Measurements from ENCODE around the gene TNFRSF1B.

DNA sequence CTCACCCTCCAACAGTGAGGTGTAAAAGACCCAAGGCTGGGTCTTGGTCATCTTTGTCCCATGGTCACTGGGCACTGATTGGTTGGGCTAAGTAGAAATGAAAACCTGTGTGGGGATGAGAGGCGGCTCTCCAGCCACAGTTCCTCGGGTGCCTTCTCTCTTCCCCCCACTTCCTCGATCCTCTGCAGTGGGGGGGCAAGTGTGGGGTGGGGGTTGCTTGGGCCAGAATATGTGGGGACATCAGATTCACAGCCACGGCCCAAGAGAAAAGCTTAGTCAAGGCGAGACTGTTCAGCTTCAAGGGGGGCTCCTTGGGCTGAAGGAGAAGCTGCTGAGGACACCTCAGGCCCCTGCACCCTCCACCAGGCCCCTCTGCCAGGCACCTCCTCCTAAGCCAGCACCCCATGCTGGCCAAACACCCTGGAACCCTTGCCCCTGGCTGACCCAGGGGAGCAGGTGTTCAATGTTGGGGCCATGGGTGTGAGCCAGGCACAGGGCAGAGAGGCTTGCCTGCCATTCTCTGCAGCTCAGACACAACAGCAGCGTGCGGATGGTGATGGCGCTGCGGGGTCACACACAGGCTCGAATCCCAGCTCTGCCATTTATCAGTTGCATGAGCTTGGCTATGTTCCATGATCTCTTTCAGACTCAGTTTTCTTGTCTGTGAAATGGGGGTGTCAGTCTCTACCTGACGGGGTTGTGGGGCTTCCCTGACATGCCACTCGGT lies 21.0 kb upstream of the TNFRSF1B start:
- TF ChIP-seq, protein P1, sequence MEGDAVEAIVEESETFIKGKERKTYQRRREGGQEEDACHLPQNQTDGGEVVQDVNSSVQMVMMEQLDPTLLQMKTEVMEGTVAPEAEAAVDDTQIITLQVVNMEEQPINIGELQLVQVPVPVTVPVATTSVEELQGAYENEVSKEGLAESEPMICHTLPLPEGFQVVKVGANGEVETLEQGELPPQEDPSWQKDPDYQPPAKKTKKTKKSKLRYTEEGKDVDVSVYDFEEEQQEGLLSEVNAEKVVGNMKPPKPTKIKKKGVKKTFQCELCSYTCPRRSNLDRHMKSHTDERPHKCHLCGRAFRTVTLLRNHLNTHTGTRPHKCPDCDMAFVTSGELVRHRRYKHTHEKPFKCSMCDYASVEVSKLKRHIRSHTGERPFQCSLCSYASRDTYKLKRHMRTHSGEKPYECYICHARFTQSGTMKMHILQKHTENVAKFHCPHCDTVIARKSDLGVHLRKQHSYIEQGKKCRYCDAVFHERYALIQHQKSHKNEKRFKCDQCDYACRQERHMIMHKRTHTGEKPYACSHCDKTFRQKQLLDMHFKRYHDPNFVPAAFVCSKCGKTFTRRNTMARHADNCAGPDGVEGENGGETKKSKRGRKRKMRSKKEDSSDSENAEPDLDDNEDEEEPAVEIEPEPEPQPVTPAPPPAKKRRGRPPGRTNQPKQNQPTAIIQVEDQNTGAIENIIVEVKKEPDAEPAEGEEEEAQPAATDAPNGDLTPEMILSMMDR (conservative IDR thresholded peaks at IDR 0.05 in 1 of 2, IDR thresholded peaks at IDR 0.05 in 1 of 2; ENCODE audit: low read depth in 1 of 2, low read length in 2 of 2), result no peak
- no peak for TF ChIP-seq EZH2 (IDR thresholded peaks at IDR 0.05; ENCODE audit: low read length, missing control alignments)

All from fibroblast of lung (primary cell).